ENCODE data around the gene WDR7.

Gene WDR7

DNA sequence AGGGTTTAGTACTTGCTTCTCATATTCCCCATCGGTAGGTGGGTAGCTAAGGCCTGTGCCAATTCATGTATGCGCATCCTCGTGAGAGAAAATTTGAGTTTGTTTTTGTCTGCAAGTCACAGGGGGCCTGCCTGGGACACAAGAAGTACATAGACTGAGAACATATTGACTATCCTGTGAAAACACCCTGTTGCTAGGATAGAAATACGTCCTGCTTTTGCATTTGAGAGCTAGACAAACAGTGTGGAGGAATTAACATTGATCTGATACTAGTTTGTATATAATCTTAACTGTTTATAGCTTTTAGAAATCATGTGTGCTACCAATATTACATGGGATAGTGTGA is 10.9 kb downstream of the WDR7 start:
- Histone ChIP-seq H3K36me3 (ENCODE audit: control insufficient read depth in 1 of 2, insufficient read depth in 2 of 2, low read depth in 1 of 2, low read length in 2 of 2) (peaks cover 0 to 2% of the 10 kb centered on the region in 2 experiments), H4K8ac (ENCODE audit: low read length) (no peak overlapping the region), H3K9ac (ENCODE audit: low read length) (no peak overlapping the region), H3K27ac (ENCODE audit: low read length, poor library complexity, severe bottlenecking) (no peak overlapping the region), H3K27me3 (ENCODE audit: control insufficient read depth in 1 of 2, insufficient read depth in 1 of 2, low read length in 2 of 2) (no peaks in the 10 kb centered on the region), H3K4ac (ENCODE audit: low read depth in 1 of 2, low read length in 2 of 2) (no peak overlapping the region), H2BK15ac (ENCODE audit: low read depth, poor library complexity, severe bottlenecking) (no peak overlapping the region), H2AK5ac (ENCODE audit: low read length, severe bottlenecking) (no peak overlapping the region), H2BK12ac (ENCODE audit: low read length in 2 of 2) (no peak overlapping the region), H3K79me1 (replicated peaks; ENCODE audit: low read length, poor library complexity, severe bottlenecking) (peaks cover 26% of the 10 kb centered on the region), H4K91ac (ENCODE audit: low read length) (no peak overlapping the region), H3K18ac (ENCODE audit: low read depth in 1 of 2, low read length in 2 of 2) (no peak overlapping the region), H3K4me1 (ENCODE audit: control insufficient read depth, insufficient read depth, low read depth, low read length) (no peaks in the 10 kb centered on the region), H3K4me3 (ENCODE audit: insufficient read depth in 1 of 2, low read depth in 1 of 2, low read length in 2 of 2) (no peak overlapping the region), H2BK5ac (ENCODE audit: low read depth, low read length, poor library complexity, severe bottlenecking) (no peak overlapping the region), H3K9me3 (ENCODE audit: control insufficient read depth, low read length) (no peaks in the 10 kb centered on the region), H3K23ac (ENCODE audit: low read length in 2 of 2) (no peak overlapping the region), H2AFZ (ENCODE audit: low read depth, low read length) (no peak overlapping the region), H2BK120ac (ENCODE audit: low read depth, low read length) (no peak overlapping the region), H3K4me2 (ENCODE audit: low read length, poor library complexity, severe bottlenecking) (no peak overlapping the region), H3K14ac (ENCODE audit: low read length in 2 of 2) (no peak overlapping the region)
- WGBS, result 33% methylated on average over 3 of the region's 4 CpGs
- no peak for DNase-seq

DNA sequence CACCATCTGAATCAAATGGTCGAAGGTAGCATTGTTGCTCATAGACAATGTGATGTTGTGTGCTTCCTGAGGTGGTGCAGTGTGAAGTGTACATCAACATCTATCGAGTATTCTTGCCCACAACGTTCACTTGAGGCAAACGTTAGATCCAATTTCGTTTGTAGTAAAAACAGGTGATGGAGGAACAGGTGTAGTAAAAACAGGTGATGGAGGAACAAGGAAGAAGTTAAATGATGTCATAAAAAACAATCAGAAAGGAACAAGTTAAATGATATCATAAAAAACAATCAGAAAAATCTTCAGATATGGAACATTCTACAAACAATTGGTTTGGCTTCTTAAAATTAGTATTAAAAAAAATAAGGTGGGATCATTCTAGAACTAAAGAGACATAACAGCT is 11.3 kb downstream of the WDR7 start:
- H3K36me3 ChIP-seq (ENCODE audit: control insufficient read depth in 1 of 2, insufficient read depth in 2 of 2, low read depth in 1 of 2, low read length in 2 of 2), result peaks cover 0 to under 1% of the 10 kb centered on the region in 2 experiments
- H3K27me3 ChIP-seq (ENCODE audit: control insufficient read depth in 1 of 2, insufficient read depth in 1 of 2, low read length in 2 of 2), result no peaks in the 10 kb centered on the region
- H3K14ac ChIP-seq (ENCODE audit: low read length in 2 of 2), result no peak overlapping the region
- 93% methylated on average over 5 of the region's 5 CpGs for WGBS
- H3K18ac ChIP-seq (ENCODE audit: low read depth in 1 of 2, low read length in 2 of 2), result no peak overlapping the region
- no peak overlapping the region for H3K4me2 ChIP-seq (ENCODE audit: low read length, poor library complexity, severe bottlenecking)
- no peak overlapping the region for H4K91ac ChIP-seq (ENCODE audit: low read length)
- H2AFZ ChIP-seq (ENCODE audit: low read depth, low read length), result no peak overlapping the region
- H3K4me1 ChIP-seq (ENCODE audit: control insufficient read depth, insufficient read depth, low read depth, low read length), result no peaks in the 10 kb centered on the region
- no peak overlapping the region for H2BK120ac ChIP-seq (ENCODE audit: low read depth, low read length)
- no peak for DNase-seq
- no peak overlapping the region for H2BK15ac ChIP-seq (ENCODE audit: low read depth, poor library complexity, severe bottlenecking)
- no peak overlapping the region for H2AK5ac ChIP-seq (ENCODE audit: low read length, severe bottlenecking)
- no peak overlapping the region for H3K4me3 ChIP-seq (ENCODE audit: insufficient read depth in 1 of 2, low read depth in 1 of 2, low read length in 2 of 2)
- H3K9me3 ChIP-seq (ENCODE audit: control insufficient read depth, low read length), result no peaks in the 10 kb centered on the region
- no peak overlapping the region for H2BK5ac ChIP-seq (ENCODE audit: low read depth, low read length, poor library complexity, severe bottlenecking)
- peaks cover 24% of the 10 kb centered on the region for H3K79me1 ChIP-seq (replicated peaks; ENCODE audit: low read length, poor library complexity, severe bottlenecking)
- H3K4ac ChIP-seq (ENCODE audit: low read depth in 1 of 2, low read length in 2 of 2), result no peak overlapping the region
- H2BK12ac ChIP-seq (ENCODE audit: low read length in 2 of 2), result no peak overlapping the region
- H3K27ac ChIP-seq (ENCODE audit: low read length, poor library complexity, severe bottlenecking), result no peak overlapping the region
- no peak overlapping the region for H4K8ac ChIP-seq (ENCODE audit: low read length)
- no peak overlapping the region for H3K9ac ChIP-seq (ENCODE audit: low read length)
- no peak overlapping the region for H3K23ac ChIP-seq (ENCODE audit: low read length in 2 of 2)

DNA sequence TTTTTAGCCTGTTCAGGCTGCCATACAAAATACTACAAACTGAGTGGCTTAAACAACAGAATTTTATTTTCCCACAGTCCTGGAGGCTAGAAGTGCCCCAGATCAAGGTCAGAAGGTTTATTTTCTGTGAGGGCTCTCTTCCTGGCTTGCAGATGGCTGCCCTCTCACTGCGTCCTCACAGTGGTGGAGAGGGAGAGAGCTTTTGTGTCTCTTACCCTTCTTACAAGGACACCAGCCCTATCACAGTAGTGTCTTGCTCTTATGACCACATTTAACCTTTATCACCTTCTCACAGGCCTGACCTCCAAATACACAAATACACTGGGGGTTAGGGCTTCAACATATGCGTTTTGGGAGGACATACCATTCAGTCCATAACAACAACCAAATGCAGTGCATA is 11.7 kb downstream of the WDR7 start:
- Histone ChIP-seq H4K91ac (ENCODE audit: low read length) (no peak overlapping the region), H3K4me1 (ENCODE audit: control insufficient read depth, insufficient read depth, low read depth, low read length) (no peaks in the 10 kb centered on the region), H2AFZ (ENCODE audit: low read depth, low read length) (no peak overlapping the region), H2BK5ac (ENCODE audit: low read depth, low read length, poor library complexity, severe bottlenecking) (no peak overlapping the region), H2BK12ac (ENCODE audit: low read length in 2 of 2) (no peak overlapping the region), H3K18ac (ENCODE audit: low read depth in 1 of 2, low read length in 2 of 2) (no peak overlapping the region), H3K9me3 (ENCODE audit: control insufficient read depth, low read length) (no peaks in the 10 kb centered on the region), H3K4ac (ENCODE audit: low read depth in 1 of 2, low read length in 2 of 2) (no peak overlapping the region), H2BK120ac (ENCODE audit: low read depth, low read length) (no peak overlapping the region), H3K23ac (ENCODE audit: low read length in 2 of 2) (no peak overlapping the region), H3K14ac (ENCODE audit: low read length in 2 of 2) (no peak overlapping the region), H3K36me3 (ENCODE audit: control insufficient read depth in 1 of 2, insufficient read depth in 2 of 2, low read depth in 1 of 2, low read length in 2 of 2) (no peaks in the 10 kb centered on the region), H2BK15ac (ENCODE audit: low read depth, poor library complexity, severe bottlenecking) (no peak overlapping the region), H3K9ac (ENCODE audit: low read length) (no peak overlapping the region), H3K27me3 (ENCODE audit: control insufficient read depth in 1 of 2, insufficient read depth in 1 of 2, low read length in 2 of 2) (no peaks in the 10 kb centered on the region), H2AK5ac (ENCODE audit: low read length, severe bottlenecking) (no peak overlapping the region), H4K8ac (ENCODE audit: low read length) (no peak overlapping the region), H3K4me3 (ENCODE audit: insufficient read depth in 1 of 2, low read depth in 1 of 2, low read length in 2 of 2) (no peak overlapping the region), H3K27ac (ENCODE audit: low read length, poor library complexity, severe bottlenecking) (no peak overlapping the region), H3K79me1 (replicated peaks; ENCODE audit: low read length, poor library complexity, severe bottlenecking) (peaks cover 26% of the 10 kb centered on the region), H3K4me2 (ENCODE audit: low read length, poor library complexity, severe bottlenecking) (no peak overlapping the region)
- no peak for DNase-seq
- WGBS, result 62% methylated on average over 2 of the region's 2 CpGs

DNA sequence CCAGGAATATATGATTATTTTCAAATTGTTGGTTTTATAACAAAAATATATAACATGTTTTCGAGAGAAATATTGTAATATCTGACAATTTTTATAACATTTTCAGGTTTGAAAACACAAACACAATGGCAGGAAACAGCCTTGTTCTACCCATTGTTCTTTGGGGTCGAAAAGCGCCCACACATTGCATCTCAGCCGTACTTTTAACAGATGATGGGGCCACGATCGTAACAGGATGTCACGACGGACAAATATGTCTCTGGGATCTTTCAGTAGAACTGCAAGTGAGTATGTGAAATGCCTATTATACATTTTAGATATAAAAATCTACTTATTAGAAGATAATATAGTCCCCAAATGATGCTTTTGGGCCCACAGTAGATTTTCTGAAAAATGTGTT is 21.2 kb downstream of the WDR7 start:
- Histone ChIP-seq H4K91ac (ENCODE audit: low read length) (no peak overlapping the region), H3K4me3 (ENCODE audit: insufficient read depth in 1 of 2, low read depth in 1 of 2, low read length in 2 of 2) (no peak overlapping the region), H2BK15ac (ENCODE audit: low read depth, poor library complexity, severe bottlenecking) (no peak overlapping the region), H2BK12ac (ENCODE audit: low read length in 2 of 2) (no peak overlapping the region), H3K36me3 (ENCODE audit: control insufficient read depth in 1 of 2, insufficient read depth in 2 of 2, low read depth in 1 of 2, low read length in 2 of 2) (peaks cover 4 to 10% of the 10 kb centered on the region in 2 experiments), H3K9me3 (ENCODE audit: control insufficient read depth, low read length) (no peaks in the 10 kb centered on the region), H3K23ac (ENCODE audit: low read length in 2 of 2) (no peak overlapping the region), H3K79me1 (replicated peaks; ENCODE audit: low read length, poor library complexity, severe bottlenecking) (peaks cover 20% of the 10 kb centered on the region), H3K4me1 (ENCODE audit: control insufficient read depth, insufficient read depth, low read depth, low read length) (no peaks in the 10 kb centered on the region), H3K9ac (ENCODE audit: low read length) (no peak overlapping the region), H3K18ac (ENCODE audit: low read depth in 1 of 2, low read length in 2 of 2) (no peak overlapping the region), H3K14ac (ENCODE audit: low read length in 2 of 2) (no peak overlapping the region), H4K8ac (ENCODE audit: low read length) (no peak overlapping the region), H2AFZ (ENCODE audit: low read depth, low read length) (no peak overlapping the region), H3K27ac (ENCODE audit: low read length, poor library complexity, severe bottlenecking) (no peak overlapping the region), H3K4ac (ENCODE audit: low read depth in 1 of 2, low read length in 2 of 2) (no peak overlapping the region), H3K27me3 (ENCODE audit: control insufficient read depth in 1 of 2, insufficient read depth in 1 of 2, low read length in 2 of 2) (no peaks in the 10 kb centered on the region), H2BK5ac (ENCODE audit: low read depth, low read length, poor library complexity, severe bottlenecking) (no peak overlapping the region), H3K4me2 (ENCODE audit: low read length, poor library complexity, severe bottlenecking) (no peak overlapping the region), H2BK120ac (ENCODE audit: low read depth, low read length) (no peak overlapping the region), H2AK5ac (ENCODE audit: low read length, severe bottlenecking) (no peak overlapping the region)
- WGBS, result 100% methylated on average over 2 of the region's 8 CpGs
- DNase-seq, result no peak

Measured in mesenchymal stem cell (in vitro differentiated cells and primary cell).